Neutrophil (primary cell): Measurements from ENCODE around the gene NET1.

Source experiments
- H3K27ac ChIP-seq: fragments of 200-600 bp; sonication (generic); 2 replicates; pipeline ENCODE4 v1.5.1; 2016; ENCODE audit warnings: mild to moderate bottlenecking, moderate library complexity
- H3K27me3 ChIP-seq: fragments of 200-600 bp; sonication (generic); 2 replicates; pipeline ENCODE4 v1.6.0; 2016; ENCODE audit warnings: mild to moderate bottlenecking
- H3K36me3 ChIP-seq: fragments of 200-600 bp; sonication (generic); 2 replicates; pipeline ENCODE4 v1.5.1; 2017
- H3K4me1 ChIP-seq, 2 experiments: fragments of 200-600 bp in 1 of 2; sonication (generic) in 1 of 2; 1 replicate in 1 of 2; 2 replicates in 1 of 2; pipeline versions ENCODE4 v1.5.1 to v1.6.1; 2013 to 2016; ENCODE audit warnings: low read depth in 1 of 2, low read length in 1 of 2, mild to moderate bottlenecking in 1 of 2, moderate library complexity in 1 of 2; ENCODE audit not compliant: control insufficient read depth in 1 of 2, insufficient read depth in 1 of 2
- H3K4me3 ChIP-seq, 2 experiments: fragments of 200-600 bp in 1 of 2; sonication (generic) in 1 of 2; 1 replicate in 1 of 2; 2 replicates in 1 of 2; pipeline ENCODE4 v1.5.1; 2013 to 2016; ENCODE audit warnings: low read depth in 1 of 2, low read length in 1 of 2, mild to moderate bottlenecking in 1 of 2, moderate library complexity in 1 of 2
- H3K9me3 ChIP-seq: fragments of 200-600 bp; sonication (generic); 2 replicates; pipeline ENCODE4 v1.5.1; 2016
- CTCF ChIP-seq: fragments of 200-600 bp; sonication (generic); IDR thresholded peaks from 2 replicates; pipeline ENCODE4 v1.5.1; 2016; ENCODE audit warnings: antibody characterized with exemption

The NET1 gene

GRCh38 chr10:5381187-5381586 lies 31.2 kb upstream of the NET1 start:
- H3K4me3 ChIP-seq = no peak overlapping the region
- no peak for TF ChIP-seq CTCF
- H3K4me1 ChIP-seq = no peaks in the 10 kb centered on the region
- no peaks in the 10 kb centered on the region for H3K27me3 ChIP-seq
- H3K9me3 ChIP-seq = no peaks in the 10 kb centered on the region
- H3K27ac ChIP-seq = no peak overlapping the region
- no peaks in the 10 kb centered on the region for H3K36me3 ChIP-seq

DNA sequence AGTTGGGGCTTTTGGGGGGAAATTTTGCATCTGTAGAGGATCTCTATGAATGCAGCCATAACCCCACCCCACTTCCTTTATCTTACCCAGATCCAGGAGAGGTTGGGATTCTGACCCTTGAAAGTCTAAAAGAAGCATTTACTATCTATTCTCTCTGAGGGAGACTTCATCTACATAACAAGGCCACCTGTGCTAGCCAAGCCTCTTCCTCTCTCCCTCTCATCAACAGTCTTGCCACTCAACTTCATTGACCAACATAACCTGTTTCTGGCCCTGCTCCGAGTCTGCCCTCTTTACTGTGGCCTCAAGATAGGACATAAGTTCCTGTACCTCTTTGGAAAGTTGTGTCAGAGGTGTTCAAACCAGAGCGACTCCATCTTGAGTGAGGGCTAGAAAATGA lies 27.1 kb upstream of the NET1 start:
- no peaks in the 10 kb centered on the region for H3K27me3 ChIP-seq
- H3K4me1 ChIP-seq = no peaks in the 10 kb centered on the region
- H3K27ac ChIP-seq = no peak overlapping the region
- H3K36me3 ChIP-seq = no peaks in the 10 kb centered on the region
- H3K4me3 ChIP-seq = no peak overlapping the region
- H3K9me3 ChIP-seq = no peaks in the 10 kb centered on the region
- no peak for TF ChIP-seq CTCF

- no peak for TF ChIP-seq CTCF
- Histone ChIP-seq H3K36me3 (no peaks in the 10 kb centered on the region), H3K27me3 (no peaks in the 10 kb centered on the region), H3K9me3 (no peaks in the 10 kb centered on the region), H3K4me3 (no peak overlapping the region), H3K27ac (no peak overlapping the region), H3K4me1 (no peaks in the 10 kb centered on the region)
Measured at GRCh38 chr10:5387169-5387568, 25.2 kb upstream of the NET1 start.

DNA sequence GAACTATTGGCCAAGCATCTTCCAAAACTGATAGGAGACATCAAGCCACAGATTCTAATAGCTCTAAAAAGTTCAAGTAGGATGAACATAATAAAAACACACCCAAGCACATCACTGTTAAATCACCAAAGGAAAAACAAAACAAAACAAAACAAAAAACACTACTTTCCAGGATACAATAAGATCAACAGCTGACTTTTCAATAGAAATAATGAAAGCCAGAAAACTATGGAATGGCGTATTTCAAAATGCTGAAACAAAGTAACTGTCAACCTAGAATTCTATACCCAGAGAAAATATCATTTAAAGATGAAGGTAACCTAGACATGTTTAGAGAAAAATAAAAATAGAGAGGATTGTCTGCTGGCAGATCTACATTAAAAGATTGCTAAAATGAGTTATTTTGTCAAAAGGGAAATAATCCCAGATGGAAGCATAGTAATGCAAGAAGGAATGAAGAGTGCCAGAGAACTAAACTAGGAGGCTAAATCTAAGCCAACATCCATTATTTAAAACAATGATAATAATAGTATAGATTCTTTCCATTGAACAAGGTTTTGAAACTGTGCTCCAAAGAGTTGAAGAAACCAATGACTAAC lies 21.7 kb upstream of the NET1 start:
- no peaks in the 10 kb centered on the region for H3K9me3 ChIP-seq
- no peak for TF ChIP-seq CTCF
- H3K36me3 ChIP-seq = no peaks in the 10 kb centered on the region
- H3K27me3 ChIP-seq = no peaks in the 10 kb centered on the region
- H3K4me3 ChIP-seq = no peak overlapping the region
- no peaks in the 10 kb centered on the region for H3K4me1 ChIP-seq
- H3K27ac ChIP-seq = no peak overlapping the region

DNA sequence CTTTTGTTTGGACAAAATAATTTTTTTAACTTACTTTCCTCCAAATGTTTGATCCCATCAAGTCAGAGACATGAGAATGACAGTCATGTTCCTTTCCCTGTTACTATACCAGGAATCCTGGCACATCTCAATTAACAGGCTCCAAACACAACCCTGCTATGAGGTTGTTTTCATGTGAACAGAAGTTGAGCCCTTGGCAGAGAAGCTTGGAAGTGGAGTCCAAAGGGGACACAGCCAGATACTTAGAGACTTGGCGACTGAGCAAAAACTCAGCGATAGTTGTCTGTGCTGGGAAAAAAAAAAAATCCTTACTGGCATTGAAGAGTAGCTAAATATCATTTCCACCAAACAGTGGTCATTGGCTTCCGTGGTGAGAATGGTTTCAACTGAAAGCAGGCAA lies 20.6 kb upstream of the NET1 start:
- Histone ChIP-seq H3K4me3 (no peak overlapping the region), H3K27me3 (no peaks in the 10 kb centered on the region), H3K4me1 (no peaks in the 10 kb centered on the region), H3K9me3 (no peaks in the 10 kb centered on the region), H3K27ac (no peak overlapping the region), H3K36me3 (no peaks in the 10 kb centered on the region)
- no peak for TF ChIP-seq CTCF

DNA sequence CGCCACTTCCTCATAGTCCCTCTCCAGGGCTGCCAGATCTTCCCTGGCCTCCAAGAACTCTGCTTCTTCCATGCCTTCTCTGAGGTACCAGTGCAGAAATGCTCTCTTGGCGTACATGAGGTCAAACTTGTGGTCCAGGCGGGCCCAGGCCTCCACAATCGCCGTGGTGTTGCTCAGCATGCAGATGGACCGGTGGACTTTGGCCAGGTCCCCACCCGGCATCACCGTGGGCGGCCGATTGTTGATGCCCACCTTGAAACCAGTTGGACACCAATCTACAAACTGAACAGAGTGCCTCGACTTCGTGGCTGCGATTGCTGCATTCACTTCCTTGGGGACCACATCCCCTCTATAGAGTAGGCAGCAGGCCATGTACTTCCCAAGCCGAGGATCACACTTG lies 18.8 kb upstream of the NET1 start:
- Histone ChIP-seq H3K36me3 (no peaks in the 10 kb centered on the region), H3K27me3 (no peaks in the 10 kb centered on the region), H3K4me1 (no peaks in the 10 kb centered on the region), H3K4me3 (no peak overlapping the region), H3K9me3 (no peaks in the 10 kb centered on the region), H3K27ac (no peak overlapping the region)
- TF ChIP-seq CTCF = no peak
